Activated CD8-positive, alpha-beta memory T cell treated with anti-CD3 and anti-CD28 coated beads, Interleukin-2, amount 10 ng/mL, durations not matched to agents 7 days and 5 days (primary cell): ENCODE measurements around the gene GNG10. TPM values are rescaled to one million over a fixed set of nuclear protein-coding genes. Genes with fewer than 3 reads are reported as not detected.

Source experiments
- ATAC-seq: fragments of 150-1000 bp; cut with Tn5 transposase; one replicate; pipeline ENCODE4 v1.10.0; 2021; ENCODE audit warnings: moderate library complexity
- CTCF ChIA-PET: fragments of 350-600 bp; sonication (Branson Sonifier 250); formaldehyde crosslinking; loops from one replicate; lab custom pipeline; 2021; ENCODE audit warnings: antibody characterized with exemption; lab: Charles Lee
- DNase-seq: peaks from one replicate; pipeline ENCODE4 v3.0.0-alpha.2; 2020
- H3K27ac Mint-ChIP-seq: one replicate; pipeline ENCODE4 v1.8.0; 2021; ENCODE audit warnings: mild to moderate bottlenecking, mixed read lengths
- H3K27me3 Mint-ChIP-seq: one replicate; pipeline ENCODE4 v1.8.0; 2021; ENCODE audit warnings: mixed read lengths
- H3K36me3 Mint-ChIP-seq: one replicate; pipeline ENCODE4 v1.8.0; 2021; ENCODE audit warnings: mild to moderate bottlenecking, mixed read lengths
- H3K4me1 Mint-ChIP-seq: one replicate; pipeline ENCODE4 v1.8.0; 2021; ENCODE audit warnings: mixed read lengths
- H3K4me3 Mint-ChIP-seq: one replicate; pipeline ENCODE4 v1.8.0; 2021; ENCODE audit warnings: mild to moderate bottlenecking, moderate library complexity, mixed read lengths
- H3K9me3 Mint-ChIP-seq: one replicate; pipeline ENCODE4 v1.8.0; 2022; ENCODE audit warnings: low read depth, mixed read lengths
- total RNA-seq, 2 experiments: library from RNA; stranded (reverse); gene quantifications; one replicate each; pipeline ENCODE4 v1.2.3, GENCODE V29; 2021

Gene GNG10
- total RNA-seq, 2 experiments from 2014 or later = 17.1 to 20.9 TPM

- Mint-ChIP-seq H3K27ac (no peak overlapping the region), H3K9me3 (no peaks in the 10 kb centered on the region), H3K27me3 (no peaks in the 10 kb centered on the region), H3K4me1 (no peaks in the 10 kb centered on the region), H3K4me3 (no peak overlapping the region), H3K36me3 (no peaks in the 10 kb centered on the region)
- no peak for ATAC-seq
- DNase-seq = no peak
- CTCF ChIA-PET = no interaction called here
Measured at GRCh38 chr9:111711548-111711947, 50.1 kb downstream of the GNG10 start.

GRCh38 chr9:111712369-111712768, 51.0 kb downstream of the GNG10 start:
- CTCF ChIA-PET = no interaction called here
- H3K9me3 Mint-ChIP-seq = no peaks in the 10 kb centered on the region
- H3K36me3 Mint-ChIP-seq = no peaks in the 10 kb centered on the region
- DNase-seq (no peak), ATAC-seq (no peak)
- no peaks in the 10 kb centered on the region for H3K4me1 Mint-ChIP-seq
- no peak overlapping the region for H3K27ac Mint-ChIP-seq
- no peak overlapping the region for H3K4me3 Mint-ChIP-seq
- no peaks in the 10 kb centered on the region for H3K27me3 Mint-ChIP-seq

DNA sequence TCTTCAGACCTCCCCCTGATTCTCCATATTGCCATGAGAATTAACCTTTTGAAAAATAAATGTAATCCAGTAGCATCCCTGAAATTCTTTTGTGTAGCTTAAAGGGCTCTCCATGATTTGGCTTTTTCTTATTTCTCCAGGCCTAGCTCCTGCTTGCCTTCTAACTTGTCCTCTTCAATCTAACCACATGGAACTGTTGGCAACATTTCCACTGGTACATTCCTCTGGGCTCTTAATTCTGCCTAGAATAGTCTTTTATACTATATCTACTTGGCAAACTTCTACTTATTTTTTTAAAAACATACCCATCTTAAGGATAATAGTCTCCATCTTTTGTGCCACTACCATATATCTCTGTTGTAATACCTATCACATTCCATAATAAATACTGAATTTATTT, 54.1 kb downstream of the GNG10 start:
- Mint-ChIP-seq H3K4me1 (no peaks in the 10 kb centered on the region), H3K9me3 (no peaks in the 10 kb centered on the region), H3K27me3 (no peaks in the 10 kb centered on the region), H3K36me3 (no peaks in the 10 kb centered on the region), H3K4me3 (no peak overlapping the region), H3K27ac (no peak overlapping the region)
- CTCF ChIA-PET = no interaction called here
- DNase-seq (no peak), ATAC-seq (no peak)

GRCh38 chr9:111719541-111719940, 58.1 kb downstream of the GNG10 start:
- no peaks in the 10 kb centered on the region for H3K36me3 Mint-ChIP-seq
- H3K4me1 Mint-ChIP-seq = no peaks in the 10 kb centered on the region
- H3K27me3 Mint-ChIP-seq = no peaks in the 10 kb centered on the region
- no peak overlapping the region for H3K4me3 Mint-ChIP-seq
- DNase-seq (no peak), ATAC-seq (no peak)
- H3K9me3 Mint-ChIP-seq = no peaks in the 10 kb centered on the region
- CTCF ChIA-PET = no interaction called here
- H3K27ac Mint-ChIP-seq = no peak overlapping the region

Other genes with a start within 250 kb of the GNG10 start
- 10 to 100 TPM; 72.8 to 75.3 TPM for gene ECPAS, start 177.2 kb upstream of the GNG10 start, total RNA-seq
- gene ZNF483, start 136.4 kb upstream of the GNG10 start, total RNA-seq = 1 to 10 TPM; 2.8 to 5.2 TPM
- gene PTGR1, start 62.0 kb upstream of the GNG10 start, total RNA-seq = 1 to 10 TPM in 1 of 2 experiments, not detected in 1; 1.0 TPM
- 1 to 10 TPM; 3.6 to 4.2 TPM for gene DNAJC25, start 30.3 kb upstream of the GNG10 start, total RNA-seq
- not detected for gene SHOC1, start 133.3 kb downstream of the GNG10 start, total RNA-seq
- 10 to 100 TPM; 14.4 to 21.6 TPM for gene UGCG, start 235.2 kb downstream of the GNG10 start, total RNA-seq